ENCODE results near the gene SETD4.
A peak's percentile ranks its signal among the peaks of the same experiment; 100 is the strongest.

SETD4 gene

GRCh38 chr21:36070999-36071398 lies 10.7 kb upstream of the SETD4 start:
- no peak for TF ChIP-seq CTCF (IDR thresholded peaks at IDR 0.05; ENCODE audit: insufficient read depth, low read length, poor library complexity, severe bottlenecking)
- no peaks in the 10 kb centered on the region for H3K27me3 ChIP-seq (replicated peaks; ENCODE audit: control insufficient read depth, insufficient read depth, low read length)
- DNase-seq (ENCODE audit: extremely low read depth, insufficient read length) = no peak
- no peak overlapping the region for H3K4me3 ChIP-seq (replicated peaks; ENCODE audit: low read depth, low read length)
- no peaks in the 10 kb centered on the region; the same call in 1 of the 2 replicates for H3K36me3 ChIP-seq (ENCODE audit: control insufficient read depth, insufficient read depth, low read length)

- Histone ChIP-seq H3K4me3 (replicated peaks; ENCODE audit: low read depth, low read length) (peak within 1 kb of the TSS; percentile 84), H3K36me3 (ENCODE audit: control insufficient read depth, insufficient read depth, low read length) (no peaks in the 10 kb centered on the region; the same call in 1 of the 2 replicates), H3K27me3 (replicated peaks; ENCODE audit: control insufficient read depth, insufficient read depth, low read length) (no peaks in the 10 kb centered on the region)
- no peak for TF ChIP-seq CTCF (IDR thresholded peaks at IDR 0.05; ENCODE audit: insufficient read depth, low read length, poor library complexity, severe bottlenecking)
- peak; percentile 93 for DNase-seq (ENCODE audit: extremely low read depth, insufficient read length)
Measured at GRCh38 chr21:36069713-36070583, 9.6 kb upstream of the SETD4 start, which contains the start of gene CBR1. TSS of gene CBR1 (plus strand) at chr21:36070024. CDS start at chr21:36070116, 92 bp downstream.

GRCh38 chr21:36068748-36069398 lies 8.5 kb upstream of the SETD4 start:
- H3K4me3 ChIP-seq (replicated peaks; ENCODE audit: low read depth, low read length) = no peak overlapping the region
- DNase-seq (ENCODE audit: extremely low read depth, insufficient read length) = no peak
- H3K36me3 ChIP-seq (ENCODE audit: control insufficient read depth, insufficient read depth, low read length) = no peaks in the 10 kb centered on the region; the same call in 1 of the 2 replicates
- H3K27me3 ChIP-seq (replicated peaks; ENCODE audit: control insufficient read depth, insufficient read depth, low read length) = no peaks in the 10 kb centered on the region
- no peak for TF ChIP-seq CTCF (IDR thresholded peaks at IDR 0.05; ENCODE audit: insufficient read depth, low read length, poor library complexity, severe bottlenecking)

- H3K4me3 ChIP-seq (replicated peaks; ENCODE audit: low read depth, low read length) = no peak overlapping the region
- no peak for DNase-seq (ENCODE audit: extremely low read depth, insufficient read length)
- H3K36me3 ChIP-seq (ENCODE audit: control insufficient read depth, insufficient read depth, low read length) = no peaks in the 10 kb centered on the region
- TF ChIP-seq CTCF (IDR thresholded peaks at IDR 0.05; ENCODE audit: insufficient read depth, low read length, poor library complexity, severe bottlenecking) = no peak
- H3K27me3 ChIP-seq (replicated peaks; ENCODE audit: control insufficient read depth, insufficient read depth, low read length) = no peaks in the 10 kb centered on the region
Measured at GRCh38 chr21:36065497-36066036, 5.2 kb upstream of the SETD4 start.

- Histone ChIP-seq H3K36me3 (ENCODE audit: control insufficient read depth, insufficient read depth, low read length) (no peaks in the 10 kb centered on the region), H3K4me3 (replicated peaks; ENCODE audit: low read depth, low read length) (no peak overlapping the region), H3K27me3 (replicated peaks; ENCODE audit: control insufficient read depth, insufficient read depth, low read length) (no peaks in the 10 kb centered on the region)
- DNase-seq (ENCODE audit: extremely low read depth, insufficient read length) = no peak
- TF ChIP-seq CTCF (IDR thresholded peaks at IDR 0.05; ENCODE audit: insufficient read depth, low read length, poor library complexity, severe bottlenecking) = no peak
Measured at GRCh38 chr21:36064085-36064460, 3.7 kb upstream of the SETD4 start.

Data from GM06990 (cell line).